OCI-LY1 (cell line): ENCODE measurements around the gene ZBTB21.

Experiments used
- EZH2 ChIP-seq: fragments of 200-600 bp; sonication (generic), shearing (Covaris generic); IDR thresholded peaks from 2 replicates; pipeline ENCODE4 v1.8.0; 2017; ENCODE audit warnings: borderline replicate concordance, mixed run types, mild to moderate bottlenecking, antibody characterized with exemption, low read length, moderate library complexity, mixed read lengths
- TF ChIP-seq, protein P1 (sequence below): fragments of 200-600 bp; sonication (generic), shearing (Covaris generic); IDR thresholded peaks from 2 replicates; pipeline ENCODE4 v1.5.1; 2017; ENCODE audit warnings: mild to moderate bottlenecking, antibody characterized with exemption, low read length, moderate library complexity, mixed read lengths

DNA sequence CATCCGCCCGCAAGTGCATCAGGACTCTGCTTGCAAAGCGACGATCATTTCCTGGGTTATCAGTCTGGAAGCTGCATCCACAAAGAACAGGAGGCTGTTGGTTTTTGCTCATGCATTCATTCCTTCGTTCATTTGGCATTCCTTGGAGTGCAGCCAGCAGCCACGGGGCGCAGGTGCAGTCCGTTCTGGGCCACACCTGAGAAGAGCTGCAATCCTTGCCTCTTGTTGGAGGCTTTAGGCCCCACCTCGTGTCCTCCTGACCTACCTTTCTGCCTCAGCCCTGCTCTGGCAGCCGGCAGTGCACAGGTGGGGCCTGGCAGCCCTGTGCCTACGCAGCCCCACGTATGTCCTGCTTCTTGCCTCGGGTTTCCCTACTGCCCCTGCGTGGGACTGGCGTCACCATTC lies 36.7 kb downstream of the ZBTB21 start:
- TF ChIP-seq, protein P1, sequence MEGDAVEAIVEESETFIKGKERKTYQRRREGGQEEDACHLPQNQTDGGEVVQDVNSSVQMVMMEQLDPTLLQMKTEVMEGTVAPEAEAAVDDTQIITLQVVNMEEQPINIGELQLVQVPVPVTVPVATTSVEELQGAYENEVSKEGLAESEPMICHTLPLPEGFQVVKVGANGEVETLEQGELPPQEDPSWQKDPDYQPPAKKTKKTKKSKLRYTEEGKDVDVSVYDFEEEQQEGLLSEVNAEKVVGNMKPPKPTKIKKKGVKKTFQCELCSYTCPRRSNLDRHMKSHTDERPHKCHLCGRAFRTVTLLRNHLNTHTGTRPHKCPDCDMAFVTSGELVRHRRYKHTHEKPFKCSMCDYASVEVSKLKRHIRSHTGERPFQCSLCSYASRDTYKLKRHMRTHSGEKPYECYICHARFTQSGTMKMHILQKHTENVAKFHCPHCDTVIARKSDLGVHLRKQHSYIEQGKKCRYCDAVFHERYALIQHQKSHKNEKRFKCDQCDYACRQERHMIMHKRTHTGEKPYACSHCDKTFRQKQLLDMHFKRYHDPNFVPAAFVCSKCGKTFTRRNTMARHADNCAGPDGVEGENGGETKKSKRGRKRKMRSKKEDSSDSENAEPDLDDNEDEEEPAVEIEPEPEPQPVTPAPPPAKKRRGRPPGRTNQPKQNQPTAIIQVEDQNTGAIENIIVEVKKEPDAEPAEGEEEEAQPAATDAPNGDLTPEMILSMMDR: no peak
- TF ChIP-seq EZH2: no peak
